HEK293T (cell line): ENCODE data around the gene TRDN.

ENCODE experiments used
- CTCF ChIA-PET: fragments of 350-600 bp; formaldehyde crosslinking; extraction: SDS; loops from one replicate; lab custom pipeline; 2021; ENCODE audit warnings: antibody characterized with exemption, inconsistent platforms; lab: Yijun Ruan, JAX
- POLR2A ChIA-PET: fragments of 350-600 bp; formaldehyde crosslinking; extraction: SDS; loops from one replicate; lab custom pipeline; 2020; ENCODE audit warnings: antibody characterized with exemption, inconsistent platforms; lab: Yijun Ruan, JAX
- DNase-seq: peaks from one replicate; pipeline ENCODE4 v3.0.0; 2012; ENCODE audit warnings: mixed read lengths; ENCODE audit errors: extremely low spot score
- ARNT ChIP-seq: fragments of 450-650 bp; IDR thresholded peaks from 2 replicates; pipeline ENCODE4 v1.6.1; 2017; ENCODE audit warnings: mild to moderate bottlenecking
- BHLHE40 ChIP-seq: fragments of 450-650 bp; IDR thresholded peaks from 2 replicates; pipeline ENCODE4 v1.6.1; 2016; ENCODE audit warnings: mild to moderate bottlenecking, moderate library complexity, borderline replicate concordance
- CTBP1 ChIP-seq: fragments of 450-650 bp; IDR thresholded peaks from 2 replicates; pipeline ENCODE4 v1.6.1; 2016; ENCODE audit warnings: borderline replicate concordance
- ELF4 ChIP-seq: fragments of 450-650 bp; IDR thresholded peaks from 2 replicates; pipeline ENCODE4 v1.6.1; 2017; ENCODE audit warnings: antibody characterized with exemption
- FOXA1 ChIP-seq: fragments of 450-650 bp; IDR thresholded peaks from 2 replicates; pipeline ENCODE4 v1.6.1; 2016; ENCODE audit warnings: mild to moderate bottlenecking
- FOXK2 ChIP-seq: fragments of 450-650 bp; IDR thresholded peaks from 2 replicates; pipeline ENCODE4 v1.6.1; 2016; ENCODE audit warnings: mild to moderate bottlenecking
- FOXM1 ChIP-seq: fragments of 450-650 bp; IDR thresholded peaks from 2 replicates; pipeline ENCODE4 v1.6.1; 2017; ENCODE audit warnings: mild to moderate bottlenecking, borderline replicate concordance
- HDGF ChIP-seq: fragments of 450-650 bp; IDR thresholded peaks from 2 replicates; pipeline ENCODE4 v1.6.1; 2017; ENCODE audit warnings: antibody characterized with exemption, borderline replicate concordance
- L3MBTL2 ChIP-seq: fragments of 450-650 bp; conservative IDR thresholded peaks from 2 replicates; pipeline ENCODE4 v1.6.1; 2016; ENCODE audit warnings: mild to moderate bottlenecking
- LEF1 ChIP-seq: fragments of 450-650 bp; IDR thresholded peaks from 2 replicates; pipeline ENCODE4 v1.6.1; 2017; ENCODE audit warnings: mild to moderate bottlenecking, borderline replicate concordance
- NFRKB ChIP-seq: fragments of 450-650 bp; IDR thresholded peaks from 2 replicates; pipeline ENCODE4 v1.6.1; 2016; ENCODE audit warnings: mild to moderate bottlenecking, moderate library complexity
- SP1 ChIP-seq: fragments of 450-650 bp; IDR thresholded peaks from 2 replicates; pipeline ENCODE4 v1.6.1; 2017
- SUZ12 ChIP-seq: fragments of 450-650 bp; IDR thresholded peaks from 2 replicates; pipeline ENCODE4 v1.6.1; 2016; ENCODE audit warnings: mild to moderate bottlenecking
- TARDBP ChIP-seq: fragments of 450-650 bp; IDR thresholded peaks from 2 replicates; pipeline ENCODE4 v1.6.1; 2016
- ZNF384 ChIP-seq: fragments of 450-650 bp; IDR thresholded peaks from 2 replicates; pipeline ENCODE4 v1.6.1; 2016
- TF ChIP-seq, protein P1 (sequence below): fragments of 450-650 bp; IDR thresholded peaks from 2 replicates; pipeline ENCODE4 v1.6.1; 2016

The TRDN gene, protein sequence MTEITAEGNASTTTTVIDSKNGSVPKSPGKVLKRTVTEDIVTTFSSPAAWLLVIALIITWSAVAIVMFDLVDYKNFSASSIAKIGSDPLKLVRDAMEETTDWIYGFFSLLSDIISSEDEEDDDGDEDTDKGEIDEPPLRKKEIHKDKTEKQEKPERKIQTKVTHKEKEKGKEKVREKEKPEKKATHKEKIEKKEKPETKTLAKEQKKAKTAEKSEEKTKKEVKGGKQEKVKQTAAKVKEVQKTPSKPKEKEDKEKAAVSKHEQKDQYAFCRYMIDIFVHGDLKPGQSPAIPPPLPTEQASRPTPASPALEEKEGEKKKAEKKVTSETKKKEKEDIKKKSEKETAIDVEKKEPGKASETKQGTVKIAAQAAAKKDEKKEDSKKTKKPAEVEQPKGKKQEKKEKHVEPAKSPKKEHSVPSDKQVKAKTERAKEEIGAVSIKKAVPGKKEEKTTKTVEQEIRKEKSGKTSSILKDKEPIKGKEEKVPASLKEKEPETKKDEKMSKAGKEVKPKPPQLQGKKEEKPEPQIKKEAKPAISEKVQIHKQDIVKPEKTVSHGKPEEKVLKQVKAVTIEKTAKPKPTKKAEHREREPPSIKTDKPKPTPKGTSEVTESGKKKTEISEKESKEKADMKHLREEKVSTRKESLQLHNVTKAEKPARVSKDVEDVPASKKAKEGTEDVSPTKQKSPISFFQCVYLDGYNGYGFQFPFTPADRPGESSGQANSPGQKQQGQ

DNA sequence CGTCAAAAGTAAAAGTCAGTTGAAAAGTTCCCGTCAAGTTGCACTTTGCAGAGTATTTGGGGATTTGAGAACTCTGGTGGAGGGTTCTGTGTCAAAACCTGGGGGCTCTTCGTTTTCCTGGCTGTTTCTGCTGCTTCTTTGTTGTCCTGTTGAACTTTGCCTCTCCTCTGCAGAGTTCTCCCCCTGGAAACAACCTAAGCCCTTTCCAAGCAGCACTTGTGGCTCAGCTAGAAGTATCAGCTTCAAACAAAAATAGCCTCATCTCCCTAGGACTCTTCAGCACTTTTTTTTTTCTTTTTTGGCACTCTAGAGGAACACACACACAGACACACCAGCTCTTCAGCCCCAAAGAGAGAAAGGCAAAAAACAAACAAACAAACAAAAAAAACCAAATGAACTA lies at the start of gene TRDN:
TRDN (minus strand) TSS at position 169 of the 400 bp plus-strand sequence. CDS start 175 bp downstream, outside the sequence.
- no peak for DNase-seq
- no peak for TF ChIP-seq FOXA1
- TF ChIP-seq ARNT, result no peak
- no peak for TF ChIP-seq NFRKB
- TF ChIP-seq TARDBP, result no peak
- no peak for TF ChIP-seq BHLHE40
- TF ChIP-seq FOXM1, result no peak
- TF ChIP-seq CTBP1, result no peak
- no peak for TF ChIP-seq L3MBTL2
- no peak for TF ChIP-seq FOXK2
- no peak for TF ChIP-seq ELF4
- TF ChIP-seq SP1, result no peak
- no peak for TF ChIP-seq ZNF384
- TF ChIP-seq HDGF, result no peak
- no peak for TF ChIP-seq LEF1
- TF ChIP-seq SUZ12, result no peak
- TF ChIP-seq, protein P1, sequence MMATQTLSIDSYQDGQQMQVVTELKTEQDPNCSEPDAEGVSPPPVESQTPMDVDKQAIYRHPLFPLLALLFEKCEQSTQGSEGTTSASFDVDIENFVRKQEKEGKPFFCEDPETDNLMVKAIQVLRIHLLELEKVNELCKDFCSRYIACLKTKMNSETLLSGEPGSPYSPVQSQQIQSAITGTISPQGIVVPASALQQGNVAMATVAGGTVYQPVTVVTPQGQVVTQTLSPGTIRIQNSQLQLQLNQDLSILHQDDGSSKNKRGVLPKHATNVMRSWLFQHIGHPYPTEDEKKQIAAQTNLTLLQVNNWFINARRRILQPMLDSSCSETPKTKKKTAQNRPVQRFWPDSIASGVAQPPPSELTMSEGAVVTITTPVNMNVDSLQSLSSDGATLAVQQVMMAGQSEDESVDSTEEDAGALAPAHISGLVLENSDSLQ, result no peak
- CTCF ChIA-PET, result no interaction called here
- POLR2A ChIA-PET, result no interaction called here

DNA sequence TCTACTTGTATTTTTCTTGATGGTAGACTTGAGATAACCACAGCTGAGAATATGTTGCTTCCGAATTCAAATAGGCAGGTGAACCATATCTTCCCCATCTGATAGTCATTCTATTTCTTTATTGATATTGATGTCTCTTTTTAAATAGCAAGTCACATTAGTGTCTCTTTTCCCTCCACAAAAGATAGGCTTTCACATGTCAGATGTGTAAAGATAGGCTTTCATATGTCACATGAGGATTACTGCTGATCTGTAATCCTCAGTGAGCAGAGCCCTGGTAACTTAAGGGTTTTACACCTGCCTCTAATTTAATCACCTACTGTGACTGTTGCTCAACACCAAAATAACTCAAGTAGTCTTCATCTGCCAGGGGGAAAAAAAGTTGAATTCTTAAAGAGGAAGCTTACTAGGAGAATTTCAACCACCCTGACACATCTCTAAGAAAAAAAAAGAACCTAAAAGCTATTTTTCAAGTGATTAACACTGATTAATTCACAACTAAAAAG lies 45.3 kb upstream of the TRDN start:
- ChIA-PET CTCF (interaction anchor here (0.8 kb wide), 1 partner anchor 265 kb away, joined by 3 read pairs; no protein-coding TSS in a partner anchor), POLR2A (no interaction called here)
- no peak for TF ChIP-seq TARDBP
- no peak for TF ChIP-seq ARNT
- TF ChIP-seq, protein P1, result no peak
- TF ChIP-seq SUZ12, result no peak
- TF ChIP-seq ZNF384, result no peak
- TF ChIP-seq FOXA1, result no peak
- no peak for TF ChIP-seq NFRKB
- TF ChIP-seq BHLHE40, result no peak
- no peak for TF ChIP-seq FOXK2
- no peak for TF ChIP-seq FOXM1
- TF ChIP-seq SP1, result no peak
- TF ChIP-seq CTBP1, result no peak
- no peak for TF ChIP-seq L3MBTL2
- no peak for TF ChIP-seq HDGF
- TF ChIP-seq ELF4, result no peak
- no peak for DNase-seq

DNA sequence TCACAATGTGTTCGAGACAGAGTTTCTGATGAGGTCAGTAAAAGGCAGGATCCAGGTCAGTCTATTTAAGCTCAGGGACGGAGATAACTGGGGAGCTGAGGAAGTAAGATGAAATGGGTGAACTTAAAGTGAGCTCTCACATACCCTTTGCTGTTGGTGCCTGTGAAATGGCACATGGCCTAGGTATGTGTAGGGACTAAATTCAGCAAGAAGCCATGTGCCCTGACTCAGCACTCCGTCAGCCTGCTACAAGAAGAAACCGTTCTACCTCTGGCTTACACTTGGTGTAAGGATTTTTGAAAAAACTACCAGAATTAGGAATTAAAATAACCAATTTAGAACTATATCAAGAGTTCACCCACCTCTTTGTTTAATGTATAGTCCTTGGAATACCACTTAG lies 41.1 kb upstream of the TRDN start:
- POLR2A ChIA-PET, result no interaction called here
- CTCF ChIA-PET, result no interaction called here
- TF ChIP-seq FOXA1 (no peak), TARDBP (no peak), HDGF (no peak), NFRKB (no peak), CTBP1 (no peak), ZNF384 (no peak), ELF4 (no peak), FOXM1 (no peak), ARNT (no peak), SP1 (no peak), SUZ12 (no peak), FOXK2 (no peak)
- TF ChIP-seq, protein P1, result no peak
- DNase-seq, result no peak

DNA sequence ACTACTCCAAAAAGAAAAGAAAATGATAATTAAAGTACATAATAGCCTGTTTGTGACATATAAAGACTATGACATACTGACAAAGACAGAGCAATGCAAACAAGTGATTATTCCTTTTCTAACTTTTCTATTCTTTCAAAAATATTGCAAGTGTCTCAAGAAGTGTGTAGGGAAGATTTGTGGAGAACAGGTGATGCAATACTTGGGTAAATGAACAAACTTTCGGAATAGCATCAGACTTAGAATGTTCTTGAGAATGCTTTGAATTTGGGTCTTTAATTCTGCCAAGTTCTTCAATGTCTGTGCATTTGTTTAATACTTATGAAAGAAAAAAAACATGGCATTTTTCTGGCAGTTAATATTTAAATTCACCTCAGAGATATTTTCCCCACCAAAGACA lies 40.0 kb upstream of the TRDN start:
- DNase-seq, result no peak
- ChIA-PET CTCF (interaction anchor here (0.6 kb wide), 1 partner anchor 1168 kb away, joined by 4 read pairs; no protein-coding TSS in a partner anchor), POLR2A (no interaction called here)
- TF ChIP-seq ZNF384, result no peak
- TF ChIP-seq TARDBP, result no peak
- TF ChIP-seq FOXM1, result no peak
- TF ChIP-seq SP1, result no peak
- TF ChIP-seq ELF4, result no peak
- TF ChIP-seq FOXK2, result no peak
- no peak for TF ChIP-seq NFRKB
- no peak for TF ChIP-seq HDGF
- no peak for TF ChIP-seq FOXA1

DNA sequence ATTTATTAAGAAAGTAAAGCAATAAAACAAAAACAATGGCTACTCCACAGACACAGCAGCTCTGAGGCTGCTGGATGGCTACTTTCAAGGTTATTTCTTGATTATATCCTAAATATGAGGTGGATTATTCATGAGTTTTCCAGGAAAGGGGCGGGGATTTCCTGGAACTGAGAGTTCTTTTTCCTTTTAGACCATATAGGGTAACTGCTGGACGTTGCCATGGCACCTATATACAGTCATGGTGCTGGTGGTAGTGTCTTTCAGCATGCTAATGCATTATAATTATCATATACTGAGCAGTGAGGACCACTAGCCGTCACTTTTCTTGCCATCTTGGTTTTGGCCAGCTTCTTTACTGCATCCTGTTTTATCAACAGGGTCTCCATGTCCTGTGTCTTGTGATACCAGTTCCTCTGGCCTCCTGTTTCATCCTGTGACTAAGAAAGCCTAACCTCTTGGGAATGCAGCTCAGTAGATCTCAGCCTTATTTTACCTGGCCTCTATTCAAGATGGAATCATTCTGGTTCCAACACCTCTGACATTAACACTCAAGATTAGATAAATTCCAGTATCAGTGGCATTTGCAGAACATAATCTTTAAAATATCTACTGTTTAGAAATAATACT lies 32.3 kb upstream of the TRDN start:
- ChIA-PET CTCF (no interaction called here), POLR2A (no interaction called here)
- no peak for TF ChIP-seq LEF1
- no peak for TF ChIP-seq L3MBTL2
- TF ChIP-seq, protein P1, result no peak
- TF ChIP-seq ARNT, result no peak
- no peak for TF ChIP-seq FOXK2
- TF ChIP-seq ZNF384, result no peak
- TF ChIP-seq TARDBP, result no peak
- no peak for TF ChIP-seq SUZ12
- TF ChIP-seq SP1, result no peak
- TF ChIP-seq CTBP1, result no peak
- TF ChIP-seq FOXM1, result no peak
- no peak for TF ChIP-seq FOXA1
- no peak for TF ChIP-seq ELF4
- no peak for TF ChIP-seq NFRKB
- DNase-seq, result no peak
